Right lobe of liver (tissue), 4 donors: Measurements from ENCODE around the gene STMND1.

Experiments used
- CTCF ChIP-seq, 4 donors: fragments of 200-600 bp in 3 of 4; fragments of 450-650 bp in 1 of 4; IDR thresholded peaks; one replicate each; pipeline versions ENCODE4 v1.5.1 to v1.8.0; 2016 to 2022; ENCODE audit warnings: antibody characterized with exemption in 4 of 4, mild to moderate bottlenecking in 2 of 4
- POLR2A ChIP-seq: fragments of 450-650 bp; IDR thresholded peaks from one replicate; pipeline ENCODE4 v1.6.1; 2017; ENCODE audit warnings: antibody characterized with exemption, mild to moderate bottlenecking
- donor health status: DM: no; HTN: no; CAD: no.
- donor health status: DM: no; HTN: no; CAD: no.
- donor health status: DM: no; HTN: yes; CAD: no.

GRCh38 chr6:17099401-17100059 lies 2.3 kb upstream of the STMND1 start:
- TF ChIP-seq CTCF (IDR thresholded peaks at IDR 0.05) (no peak), POLR2A (no peak)
